GM21423 (cell line): ENCODE data around the gene IQGAP1.
"Not testable (repeated sequence)": the region's sequence is repeated elsewhere in the genome, so short reads cannot be mapped to it uniquely, and the experiment has no call there.

Source experiments
- ATAC-seq: cut with Tn5 transposase; IDR thresholded peaks from one replicate; pipeline ENCODE4 v1.9.1; 2021; ENCODE audit warnings: mild to moderate bottlenecking, moderate library complexity; ENCODE audit not compliant: unreplicated experiment

The IQGAP1 gene

GRCh38 chr15:90478846-90479481 lies 90.9 kb downstream of the IQGAP1 start:
- ATAC-seq = no peak

GRCh38 chr15:90479656-90480055 lies 91.6 kb downstream of the IQGAP1 start:
- no peak for ATAC-seq

- ATAC-seq = no peak
These were observed 93.0 kb downstream of the IQGAP1 start for GRCh38 chr15:90481023-90481422.

- no peak for ATAC-seq
These were observed 94.3 kb downstream of the IQGAP1 start for GRCh38 chr15:90482124-90483011.

- ATAC-seq = no peak
These were observed 94.9 kb downstream of the IQGAP1 start for GRCh38 chr15:90483012-90483307.

- no peak for ATAC-seq
These were observed 95.6 kb downstream of the IQGAP1 start for GRCh38 chr15:90483637-90484036.

GRCh38 chr15:90487186-90487585 lies 99.1 kb downstream of the IQGAP1 start:
- no peak for ATAC-seq

- no peak for ATAC-seq
These were observed 101.5 kb downstream of the IQGAP1 start for GRCh38 chr15:90489514-90489913.

GRCh38 chr15:90489944-90490343 lies 101.9 kb downstream of the IQGAP1 start:
- ATAC-seq = no peak

GRCh38 chr15:90493647-90494046 lies 105.6 kb downstream of the IQGAP1 start:
- ATAC-seq = no peak

- ATAC-seq = no peak
These were observed 107.0 kb downstream of the IQGAP1 start for GRCh38 chr15:90495067-90495466.

GRCh38 chr15:90496791-90497190 lies 108.7 kb downstream of the IQGAP1 start:
- no peak for ATAC-seq

GRCh38 chr15:90497376-90497775 lies 109.3 kb downstream of the IQGAP1 start:
- ATAC-seq = no peak

- ATAC-seq = no peak
These were observed 109.9 kb downstream of the IQGAP1 start for GRCh38 chr15:90497912-90498311.

GRCh38 chr15:90500171-90500570 lies 112.1 kb downstream of the IQGAP1 start:
- ATAC-seq = no peak

- ATAC-seq = no peak
These were observed 113.9 kb downstream of the IQGAP1 start for GRCh38 chr15:90501898-90502297.

GRCh38 chr15:90510781-90511180 lies 122.7 kb downstream of the IQGAP1 start:
- ATAC-seq = not testable (repeated sequence)

GRCh38 chr15:90511211-90511618 lies 123.2 kb downstream of the IQGAP1 start:
- not testable (repeated sequence) for ATAC-seq

- no peak for ATAC-seq
These were observed 124.2 kb downstream of the IQGAP1 start for GRCh38 chr15:90512276-90512675.

- ATAC-seq = no peak
These were observed 124.9 kb downstream of the IQGAP1 start for GRCh38 chr15:90512981-90513380.

- no peak for ATAC-seq
These were observed 125.4 kb downstream of the IQGAP1 start for GRCh38 chr15:90513448-90513847.

- not testable (repeated sequence) for ATAC-seq
These were observed 125.9 kb downstream of the IQGAP1 start for GRCh38 chr15:90513893-90514292.
